ENCODE results near the gene KRT83.

The KRT83 gene

GRCh38 chr12:52320784-52321400, at the start of gene KRT83:
Gene KRT83 (minus strand): TSS chr12:52321398. CDS start chr12:52321335, 63 bp downstream.
- no peak for DNase-seq

- DNase-seq, result no peak
Measured at GRCh38 chr12:52369809-52370208, 48.6 kb upstream of the KRT83 start.

DNA sequence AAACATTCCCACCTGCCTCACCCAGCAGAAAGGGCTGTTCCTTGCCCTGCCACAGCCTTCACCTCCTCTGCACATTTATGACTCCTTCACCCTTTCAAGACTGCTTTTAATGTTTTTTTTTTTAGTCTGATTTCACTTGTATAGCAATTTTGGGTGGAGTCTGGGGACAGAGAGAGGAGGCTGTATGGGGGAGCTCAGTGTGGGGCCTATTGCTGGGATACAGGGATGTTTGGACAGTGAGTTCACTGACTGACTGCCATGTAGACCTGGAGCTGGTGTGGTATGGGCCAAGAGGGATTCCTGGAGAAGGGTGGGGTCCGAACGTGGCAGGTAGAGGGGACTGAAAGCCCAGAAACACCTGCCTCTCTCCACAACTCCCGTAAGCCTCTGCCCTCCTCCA, 48.0 kb upstream of the KRT83 start:
- DNase-seq, result no peak

- DNase-seq, result no peak
Measured at GRCh38 chr12:52368508-52368907, 47.3 kb upstream of the KRT83 start.

GRCh38 chr12:52367876-52368275, 46.7 kb upstream of the KRT83 start:
- no peak for DNase-seq

- no peak for DNase-seq
Measured at GRCh38 chr12:52366738-52367485, 45.7 kb upstream of the KRT83 start, which contains the start of gene KRT85. Gene KRT85 (minus strand): TSS chr12:52367481. CDS start chr12:52367405, 76 bp downstream.

DNA sequence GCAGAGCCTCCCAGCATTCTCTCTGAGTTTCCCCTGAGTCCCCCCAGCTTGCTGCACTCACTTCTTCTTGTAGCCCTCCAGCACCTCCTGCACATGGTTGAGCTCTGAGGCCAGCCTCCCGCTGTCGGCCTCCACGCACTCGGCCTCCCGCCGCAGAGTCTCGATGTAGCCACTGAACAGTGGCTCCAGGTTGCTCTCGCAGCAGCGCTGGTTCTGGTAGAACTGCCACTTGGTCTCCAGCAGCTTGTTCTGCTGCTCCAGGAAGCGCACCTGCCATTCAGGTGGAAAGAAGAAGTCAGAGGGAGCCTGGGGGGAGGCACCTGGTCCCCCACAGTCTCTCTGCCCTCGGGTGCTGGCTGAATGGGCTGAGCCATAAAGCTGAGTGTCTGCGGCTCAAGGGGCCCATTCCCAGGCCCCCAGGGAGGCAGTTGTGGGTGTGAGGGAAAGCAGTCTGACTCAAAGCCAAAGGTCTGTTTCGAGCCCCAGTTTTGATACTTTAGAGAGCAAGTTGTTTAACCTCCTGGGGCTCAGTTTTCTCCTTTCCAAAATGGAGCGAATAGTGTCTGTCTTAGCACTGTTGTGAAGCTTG, 43.8 kb upstream of the KRT83 start:
- no peak for DNase-seq

DNA sequence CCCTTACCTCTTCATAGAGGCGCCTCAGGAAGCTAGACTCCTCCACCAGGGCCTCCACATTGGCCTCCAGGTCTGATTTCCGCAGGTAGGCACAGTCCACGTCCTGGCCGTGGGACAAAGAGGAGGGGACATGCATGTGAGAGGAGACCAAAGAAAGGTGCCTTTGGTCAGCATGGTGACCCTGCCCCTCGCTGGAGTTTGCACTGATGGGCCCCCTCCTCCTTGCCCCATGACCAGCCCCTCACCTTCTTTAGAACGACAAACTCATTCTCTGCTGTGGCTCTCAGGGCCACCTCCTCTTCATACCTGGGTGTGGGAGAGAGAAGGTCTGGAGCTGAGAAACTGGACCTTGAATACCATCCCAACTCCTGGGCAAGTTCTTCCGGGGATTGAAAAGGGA, 42.9 kb upstream of the KRT83 start:
- no peak for DNase-seq

DNA sequence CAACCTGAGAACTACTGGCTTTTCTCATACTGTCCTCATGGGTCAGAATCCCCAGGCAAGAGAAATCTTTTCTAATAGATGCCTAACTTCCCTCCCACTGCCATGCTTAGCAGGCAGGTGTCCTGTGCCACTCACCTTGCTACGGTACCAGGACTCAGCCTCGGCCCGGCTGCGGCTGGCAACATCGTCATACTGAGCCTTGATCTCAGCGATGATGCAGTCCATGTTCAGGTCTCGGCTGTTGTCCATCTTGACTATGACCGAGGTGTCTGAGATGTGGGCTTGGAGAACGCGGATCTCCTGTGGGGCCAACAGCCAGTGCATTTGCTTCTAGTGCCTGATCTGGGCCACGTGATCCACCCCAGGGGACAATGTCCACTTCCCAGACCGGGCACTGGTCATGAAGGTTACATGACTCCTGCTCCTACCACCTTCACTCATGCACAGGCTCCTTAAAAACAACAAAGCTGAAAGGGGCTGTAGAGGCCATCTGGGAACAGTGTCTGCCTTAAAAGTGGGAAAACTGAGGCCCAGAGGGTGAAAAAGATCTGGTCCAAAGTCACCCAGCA, 42.0 kb upstream of the KRT83 start:
- DNase-seq, result no peak

GRCh38 chr12:52362118-52362726, 41.0 kb upstream of the KRT83 start:
- DNase-seq, result no peak

DNA sequence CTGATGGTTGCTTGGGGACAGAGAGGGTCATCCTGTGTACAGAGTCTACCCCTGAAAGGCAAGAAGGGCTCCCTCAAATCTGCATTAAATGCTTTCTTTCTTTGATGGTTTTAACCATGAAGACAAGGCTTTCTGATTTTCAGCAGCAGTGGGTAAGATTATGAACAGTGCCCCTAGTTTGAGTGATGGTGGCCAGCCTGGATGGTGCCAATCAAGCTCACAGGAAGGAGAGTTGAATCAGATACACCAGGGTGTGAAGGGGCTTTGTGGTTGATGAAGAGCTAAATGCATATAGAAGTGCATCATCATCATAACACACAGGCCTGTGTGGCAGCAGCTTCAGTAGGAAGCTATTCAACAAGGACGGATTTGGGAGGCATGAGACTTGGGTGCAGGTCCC, 40.4 kb upstream of the KRT83 start:
- no peak for DNase-seq

DNA sequence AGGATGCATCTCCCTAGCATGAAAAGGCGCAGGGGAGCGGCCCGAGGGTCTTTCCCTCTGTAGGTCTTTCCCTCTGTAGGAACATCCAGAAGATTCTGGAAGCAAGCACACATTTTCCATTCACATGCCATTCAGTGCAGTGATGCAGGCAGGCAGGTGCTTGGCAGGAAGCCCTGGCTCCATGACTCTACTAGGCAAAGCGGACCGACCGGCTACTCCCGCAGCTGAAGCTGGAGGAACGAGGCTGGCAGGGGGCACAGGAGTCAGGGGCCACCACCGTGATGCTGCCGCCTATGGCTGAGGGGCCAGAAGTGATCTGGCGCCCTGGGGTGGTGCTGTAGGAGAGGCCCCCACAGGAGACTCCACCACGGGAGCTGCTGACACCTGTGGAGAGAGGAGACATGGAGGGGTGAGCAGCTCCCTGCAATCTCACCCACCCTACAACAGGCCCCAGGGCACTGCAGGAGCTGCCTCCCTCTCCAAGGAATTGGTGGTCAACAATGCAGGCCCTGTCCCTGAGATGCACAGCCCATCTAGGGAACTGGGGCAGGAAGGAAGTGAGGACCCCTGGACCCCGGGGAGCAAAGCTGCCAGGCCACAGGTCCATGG, 39.6 kb upstream of the KRT83 start:
- DNase-seq, result no peak

DNA sequence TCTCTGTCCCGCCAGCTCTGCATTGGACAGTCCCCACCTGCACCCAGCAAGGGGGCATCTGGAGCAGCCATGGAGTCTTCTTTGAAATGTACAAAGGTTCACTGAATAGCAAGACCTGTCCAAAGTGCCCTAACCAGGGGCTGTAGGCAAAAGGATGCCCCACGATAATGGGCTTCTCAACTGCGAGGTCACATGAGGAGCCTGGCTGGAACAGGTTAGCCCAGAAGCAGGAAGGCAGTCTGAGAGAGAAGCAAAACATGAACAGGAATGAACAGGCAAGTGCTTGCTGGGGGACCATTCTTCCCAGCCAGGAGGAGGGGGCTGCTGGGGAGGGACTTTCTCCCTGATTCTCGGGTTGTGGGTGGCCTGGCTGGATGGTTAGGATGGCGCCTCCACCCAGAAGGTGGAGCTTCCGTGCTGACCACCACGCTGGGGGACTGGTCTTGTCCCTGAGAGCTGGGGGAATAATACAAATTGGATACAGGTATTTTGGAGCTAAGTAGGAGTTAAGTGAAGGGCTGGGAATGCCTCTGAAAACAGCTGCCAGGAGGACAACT, 39.0 kb upstream of the KRT83 start:
- DNase-seq, result no peak

DNA sequence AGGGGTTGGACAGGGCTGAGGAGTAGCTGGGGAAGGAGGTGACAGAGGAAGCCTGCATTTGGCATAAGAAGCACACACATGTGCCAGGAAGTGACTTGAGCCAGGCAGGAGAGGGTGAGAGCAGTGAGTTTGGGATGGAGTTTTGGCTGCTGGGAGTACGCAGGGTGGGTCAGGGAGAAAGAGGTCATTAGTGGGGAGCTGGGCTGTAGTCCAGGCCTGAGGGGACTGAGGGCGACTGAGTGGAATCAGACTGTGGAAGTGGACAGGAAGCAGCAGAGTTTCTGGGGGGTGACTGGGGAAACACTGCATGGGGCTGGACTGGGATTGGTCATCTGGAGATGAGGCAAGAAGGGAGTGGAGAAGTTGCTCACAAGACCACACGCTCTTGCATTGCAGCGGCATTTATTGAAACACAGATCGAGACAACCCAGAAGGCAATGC, 38.4 kb upstream of the KRT83 start:
- no peak for DNase-seq

DNA sequence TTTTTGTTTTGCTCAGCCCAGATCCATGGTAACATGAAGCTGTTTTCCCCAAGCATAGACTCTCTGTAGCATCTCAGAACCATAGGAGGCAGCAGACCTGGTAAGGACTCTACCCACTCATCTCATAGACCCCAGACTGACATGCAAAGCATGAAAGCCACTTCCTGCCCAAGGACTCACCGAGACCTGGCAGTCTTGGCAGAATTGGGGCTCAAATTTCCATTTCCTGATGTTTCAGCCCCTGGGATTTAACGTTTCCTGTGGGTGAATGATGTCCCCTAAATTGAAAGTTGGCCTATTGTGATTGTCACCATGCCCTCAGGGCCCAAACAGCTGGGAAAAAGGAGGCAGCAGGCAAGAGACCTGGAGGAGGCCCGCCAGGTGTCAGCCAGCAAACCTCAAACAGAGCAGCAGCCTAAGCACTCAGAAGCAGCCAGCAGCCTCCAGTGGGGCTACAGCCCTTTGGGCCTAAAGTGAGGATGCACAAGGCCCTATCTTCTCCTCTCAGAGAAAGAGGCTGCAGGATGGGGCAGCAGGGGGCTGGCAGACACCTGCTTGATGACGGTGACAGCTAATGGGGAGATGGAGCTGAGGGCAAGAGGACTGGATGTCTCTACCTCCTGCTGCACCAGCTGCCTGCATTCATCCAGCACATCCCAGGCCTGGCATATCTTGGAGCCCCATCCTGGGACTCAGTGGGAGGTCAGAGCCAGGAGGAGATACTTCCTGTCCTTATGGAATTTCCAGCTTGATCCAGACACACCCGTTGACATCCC, 37.6 kb upstream of the KRT83 start:
- no peak for DNase-seq

GRCh38 chr12:52356762-52357580, 35.8 kb upstream of the KRT83 start:
- no peak for DNase-seq

DNA sequence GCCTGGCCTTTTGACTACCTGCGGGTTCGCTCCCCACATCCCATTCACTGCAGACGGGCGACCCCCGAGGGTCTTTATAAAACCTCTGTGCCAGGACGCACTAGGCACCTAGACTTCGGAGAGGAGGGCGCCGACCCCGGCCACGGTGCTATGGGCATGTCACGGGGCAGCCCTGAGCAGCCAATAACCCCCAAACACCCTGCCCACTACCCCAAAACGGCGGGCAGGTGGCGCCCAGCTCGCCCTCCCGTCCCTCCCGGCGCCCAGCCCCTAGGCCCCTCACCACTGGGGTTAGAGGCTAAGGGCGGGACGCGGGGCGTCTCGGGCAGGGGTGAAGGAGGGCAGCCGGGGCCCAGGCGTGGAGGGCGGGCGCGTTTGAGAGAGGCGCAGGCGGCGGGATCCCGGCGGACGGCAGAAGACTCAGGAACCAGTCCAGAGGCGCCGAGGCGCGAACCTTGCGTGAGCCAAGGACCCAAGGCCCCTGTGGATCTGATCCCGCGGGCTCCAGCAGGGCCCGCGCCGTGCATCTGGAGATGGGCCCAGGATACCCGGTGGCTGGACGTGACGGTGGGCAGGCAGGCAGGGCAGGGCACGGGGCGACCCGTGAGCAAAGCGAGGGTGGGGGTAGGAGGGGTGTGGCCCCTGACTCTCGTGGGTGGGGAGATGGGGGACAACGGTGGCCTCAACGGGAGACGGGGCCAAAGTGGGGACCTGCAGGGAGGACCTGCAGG, 35.0 kb upstream of the KRT83 start:
- DNase-seq, result no peak

DNA sequence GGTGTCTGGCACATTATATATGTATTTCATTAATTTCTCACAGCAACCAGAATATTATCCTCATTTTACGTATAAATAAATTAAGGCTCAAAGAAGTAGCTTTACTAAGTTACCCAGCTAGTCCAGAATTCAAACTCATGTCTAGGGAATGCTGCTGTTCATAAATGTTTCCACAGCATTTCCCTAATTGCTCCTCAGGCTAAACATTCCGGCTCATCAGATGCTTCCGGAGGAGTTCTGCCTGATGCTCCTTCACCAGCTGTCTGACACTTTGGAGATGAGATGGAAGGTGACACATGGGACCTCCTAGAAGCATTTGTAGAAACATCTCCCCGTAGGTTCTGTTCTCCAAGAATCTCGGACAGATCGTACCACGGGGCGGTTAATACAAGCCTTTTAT, 34.0 kb upstream of the KRT83 start:
- no peak for DNase-seq

DNA sequence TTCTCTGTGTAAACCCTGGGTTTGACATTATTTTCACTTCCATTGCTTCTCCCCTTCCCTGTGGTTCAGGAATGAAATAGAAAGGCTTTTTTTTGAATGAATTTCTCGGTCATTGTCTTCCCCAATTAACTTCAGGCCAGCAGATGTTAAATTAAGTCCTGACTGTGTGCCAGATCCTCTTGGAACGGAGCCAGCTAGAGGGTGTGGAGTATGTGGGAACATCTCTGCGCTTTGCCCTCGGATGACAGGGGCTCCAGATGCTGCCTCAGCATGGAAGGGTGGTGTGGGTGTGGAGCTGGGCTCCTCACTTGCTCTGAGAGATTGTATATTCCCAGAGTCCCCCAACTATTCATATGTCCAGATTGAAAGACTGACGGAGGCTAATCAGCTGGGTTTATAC, 33.0 kb upstream of the KRT83 start:
- no peak for DNase-seq

GRCh38 chr12:52353766-52354165, 32.6 kb upstream of the KRT83 start:
- DNase-seq, result no peak
